Naive thymus-derived CD4-positive, alpha-beta T cell (primary cell): ENCODE data around the gene LMCD1. TPM values are rescaled to one million over a fixed set of nuclear protein-coding genes. Genes with fewer than 3 reads are reported as not detected.
A peak's percentile ranks its signal among the peaks of the same experiment; 100 is the strongest.

Source experiments
- ATAC-seq: fragments of 150-1000 bp; cut with Tn5 transposase; 2 replicates; pipeline ENCODE4 v1.10.0; 2021; ENCODE audit warnings: mild to moderate bottlenecking, moderate library complexity
- CTCF ChIA-PET: fragments of 350-600 bp; sonication (Branson Sonifier 250); formaldehyde crosslinking; loops from one replicate; lab custom pipeline; 2021; ENCODE audit warnings: antibody characterized with exemption; lab: Charles Lee
- POLR2A ChIA-PET: fragments of 350-600 bp; sonication (Branson Sonifier 250); formaldehyde crosslinking; loops from one replicate; lab custom pipeline; 2021; ENCODE audit warnings: antibody characterized with exemption, inconsistent platforms; lab: Charles Lee
- DNase-seq, 9 donors: peaks; one replicate each; pipeline versions ENCODE4 v3.0.0 to v3.0.0-alpha.2; 2020 to 2022; ENCODE audit warnings: mixed read lengths in 1 of 9
- H3K27ac ChIP-seq: one replicate; pipeline ENCODE4 v1.7.0; 2013; ENCODE audit warnings: mild to moderate bottlenecking, low read depth, low read length, moderate library complexity
- H3K27me3 ChIP-seq, 2 donors: one replicate each; pipeline ENCODE4 v1.7.0; 2013; ENCODE audit warnings: low read length in 2 of 2, mild to moderate bottlenecking in 2 of 2, moderate library complexity in 2 of 2; ENCODE audit not compliant: control insufficient read depth in 2 of 2, insufficient read depth in 2 of 2
- H3K36me3 ChIP-seq, 3 experiments: 1 replicate in 2 of 3; 2 replicates in 1 of 3; pipeline ENCODE4 v1.7.0; 2013; ENCODE audit warnings: low read length in 3 of 3, mild to moderate bottlenecking in 3 of 3, moderate library complexity in 1 of 3; ENCODE audit not compliant: insufficient read depth in 3 of 3, control insufficient read depth in 2 of 3
- H3K4me1 ChIP-seq, 2 donors: one replicate each; pipeline ENCODE4 v1.7.0; 2013; ENCODE audit warnings: low read length in 2 of 2, mild to moderate bottlenecking in 2 of 2, moderate library complexity in 1 of 2; ENCODE audit not compliant: control insufficient read depth in 2 of 2, insufficient read depth in 2 of 2
- H3K4me3 ChIP-seq: 2 replicates; pipeline ENCODE4 v1.7.0; 2013; ENCODE audit warnings: mild to moderate bottlenecking, low read length
- H3K9me3 ChIP-seq, 3 experiments: 1 replicate in 2 of 3; 2 replicates in 1 of 3; pipeline ENCODE4 v1.7.0; 2013; ENCODE audit warnings: low read length in 3 of 3; ENCODE audit not compliant: control insufficient read depth in 2 of 3
- H3K27ac Mint-ChIP-seq, 9 donors: one replicate each; pipeline ENCODE4 v1.8.0; 2020 to 2022; ENCODE audit warnings: mixed read lengths in 9 of 9, mild to moderate bottlenecking in 8 of 9, moderate library complexity in 5 of 9, inconsistent platforms in 2 of 9
- H3K27me3 Mint-ChIP-seq, 5 donors: one replicate each; pipeline ENCODE4 v1.8.0; 2021 to 2022; ENCODE audit warnings: mixed read lengths in 5 of 5, mild to moderate bottlenecking in 1 of 5
- H3K36me3 Mint-ChIP-seq, 5 donors: one replicate each; pipeline ENCODE4 v1.8.0; 2020 to 2022; ENCODE audit warnings: mixed read lengths in 5 of 5, mild to moderate bottlenecking in 3 of 5, inconsistent platforms in 1 of 5
- H3K4me1 Mint-ChIP-seq, 7 donors: one replicate each; pipeline ENCODE4 v1.8.0; 2020 to 2022; ENCODE audit warnings: mixed read lengths in 7 of 7, mild to moderate bottlenecking in 3 of 7, inconsistent platforms in 1 of 7
- H3K4me3 Mint-ChIP-seq, 10 donors: one replicate each; pipeline ENCODE4 v1.8.0; 2020 to 2022; ENCODE audit warnings: mild to moderate bottlenecking in 10 of 10, mixed read lengths in 10 of 10, moderate library complexity in 6 of 10, inconsistent platforms in 2 of 10
- H3K9me3 Mint-ChIP-seq, 11 donors: one replicate each; pipeline ENCODE4 v1.8.0; 2020 to 2022; ENCODE audit warnings: mixed read lengths in 11 of 11, mild to moderate bottlenecking in 4 of 11, inconsistent platforms in 1 of 11, moderate library complexity in 1 of 11
- intact Hi-C, 2 donors: fragments of 100-400 bp; cut with micrococcal nuclease; formaldehyde crosslinking; loops; one replicate each; pipeline ENCODE4 v1.15.1; 2023
- polyA plus RNA-seq, 2 donors: library from polyadenylated mRNA; unstranded; fragments of 300-500 nt; fragmentation: Illumina TruSeq; gene quantifications; one replicate each; pipeline ENCODE4 v1.2.3, GENCODE V29; 2021
- total RNA-seq, 6 experiments: library from RNA in 5 of 6; stranded (reverse) in 5 of 6; gene quantifications; 1 replicate in 5 of 6; 2 replicates in 1 of 6; pipeline ENCODE4 v1.2.3 and lab custom pipeline; 2021 to 2026

LMCD1 gene
- total and polyA plus RNA-seq, 7 experiments from 2014 or later = 0.56 TPM; not detected in 6

DNA sequence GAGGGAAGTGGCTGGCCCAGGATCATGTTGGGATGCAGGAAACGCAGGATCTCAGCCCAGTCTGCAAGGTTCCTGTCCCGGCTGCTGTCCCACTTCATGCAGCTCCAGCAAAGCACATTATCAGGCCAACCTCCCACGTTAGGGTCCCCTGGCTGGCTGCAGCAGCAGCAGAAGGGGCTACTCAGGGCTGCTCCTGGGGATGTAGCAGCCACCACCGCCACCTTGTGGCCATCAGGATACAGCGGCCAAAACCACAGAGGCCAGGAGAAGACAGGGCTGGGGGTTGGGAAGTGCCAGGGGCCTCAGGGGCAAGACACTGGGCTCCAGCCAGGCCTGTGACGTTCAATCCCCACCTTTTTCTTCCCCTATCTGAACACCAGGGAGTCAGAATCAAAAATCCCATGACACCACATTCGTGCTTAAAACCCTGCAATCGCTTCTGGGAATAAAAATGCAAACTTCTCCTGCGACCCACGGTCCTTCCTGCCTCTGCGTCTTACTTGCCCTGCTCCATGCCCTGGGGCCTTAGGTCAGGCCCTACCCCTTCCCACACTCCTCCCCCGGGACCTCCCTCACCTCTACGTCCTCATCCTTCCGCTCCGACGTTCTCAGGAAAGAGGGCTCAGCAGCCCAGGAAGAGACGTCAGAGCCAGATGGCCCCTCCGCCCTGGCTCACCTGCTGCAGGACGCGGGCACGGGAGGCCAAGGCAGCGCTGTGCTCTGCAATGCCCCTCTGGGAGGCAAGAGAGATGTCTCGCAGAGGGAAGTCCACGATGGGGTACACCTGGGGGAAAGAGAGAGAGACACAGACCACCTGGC lies 121.5 kb downstream of the LMCD1 start:
- Histone ChIP-seq H3K4me3 (no peak overlapping the region), H3K27ac (no peak overlapping the region), H3K27me3 (no peaks in the 10 kb centered on the region), H3K4me1 (no peaks in the 10 kb centered on the region), H3K9me3 (no peaks in the 10 kb centered on the region), H3K36me3 (no peaks in the 10 kb centered on the region)
- peaks cover 0 to 13% (median 0%) of the 10 kb centered on the region in 11 donors for H3K9me3 Mint-ChIP-seq
- peak; percentile 65 for ATAC-seq
- no peaks in the 10 kb centered on the region for H3K36me3 Mint-ChIP-seq
- H3K4me3 Mint-ChIP-seq = peak overlapping the region in 2 of 10 donors; percentile 50 to 71
- peak overlapping the region in 1 of 9 donors; percentile 52 for H3K27ac Mint-ChIP-seq
- POLR2A ChIA-PET = no interaction called here
- intact Hi-C loops = loop anchor here in 1 of 2 donors (2.0 kb wide), 1 partner anchor 180 kb away; no protein-coding TSS in a partner anchor
- peaks cover 0 to 11% (median 0%) of the 10 kb centered on the region in 5 donors for H3K27me3 Mint-ChIP-seq
- peaks cover 0 to 11% (median 0%) of the 10 kb centered on the region in 7 donors for H3K4me1 Mint-ChIP-seq
- CTCF ChIA-PET = no interaction called here
- DNase-seq = peak in 2 of 9 donors; percentile 21 to 44

DNA sequence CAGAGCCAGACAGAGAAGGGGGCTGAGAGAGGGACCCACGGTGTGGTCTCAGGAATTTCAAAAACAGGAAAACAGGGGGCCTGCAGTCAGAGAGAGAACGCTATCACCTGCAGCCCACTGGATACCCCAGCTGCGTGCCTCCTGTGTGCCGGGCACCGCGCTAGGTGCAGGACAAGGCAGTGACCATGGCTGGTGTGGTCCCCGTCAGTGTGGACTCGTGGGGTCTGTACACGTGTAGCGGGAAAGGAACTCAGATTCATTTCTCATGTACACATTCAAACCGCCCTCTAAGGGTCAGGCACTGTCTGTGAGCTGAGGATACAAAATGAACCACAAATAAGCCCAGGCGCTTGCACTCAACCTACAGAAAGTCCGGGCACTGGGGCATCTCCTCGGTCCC lies 122.1 kb downstream of the LMCD1 start:
- no peak for DNase-seq
- intact Hi-C loops = loop anchor here in 1 of 2 donors (2.0 kb wide), 1 partner anchor 181 kb away; no protein-coding TSS in a partner anchor
- Mint-ChIP-seq H3K27ac (no peak overlapping the region), H3K4me1 (peaks cover 0 to 11% (median 0%) of the 10 kb centered on the region in 7 donors), H3K27me3 (peaks cover 0 to 11% (median 0%) of the 10 kb centered on the region in 5 donors), H3K9me3 (peaks cover 0 to 8% (median 0%) of the 10 kb centered on the region in 11 donors), H3K36me3 (no peaks in the 10 kb centered on the region), H3K4me3 (no peak overlapping the region)
- Histone ChIP-seq H3K27me3 (no peaks in the 10 kb centered on the region), H3K27ac (no peak overlapping the region), H3K4me1 (no peaks in the 10 kb centered on the region), H3K9me3 (no peaks in the 10 kb centered on the region), H3K4me3 (no peak overlapping the region), H3K36me3 (no peaks in the 10 kb centered on the region)
- CTCF ChIA-PET = no interaction called here
- POLR2A ChIA-PET = no interaction called here
- no peak for ATAC-seq

Other genes starting within 250 kb of the LMCD1 start
- gene SSUH2, start 143.0 kb downstream of the LMCD1 start, total RNA-seq = not detected
- not detected for gene SSUH2, start 143.0 kb downstream of the LMCD1 start, polyA plus RNA-seq
- not detected for gene CAV3, start 232.0 kb downstream of the LMCD1 start, total RNA-seq
- not detected for gene CAV3, start 232.0 kb downstream of the LMCD1 start, polyA plus RNA-seq